Measurements from ENCODE around the gene C20orf173. TPM values are rescaled to one million over a fixed set of nuclear protein-coding genes. Genes with fewer than 3 reads are reported as not detected.

C20orf173 gene
- total RNA-seq, 4 donors from 2014 or later, result not detected

GRCh38 chr20:35503281-35503680, 26.2 kb downstream of the C20orf173 start:
- Histone ChIP-seq H3K27me3 (no peaks in the 10 kb centered on the region), H3K4me1 (no peaks in the 10 kb centered on the region), H3K4me3 (no peak overlapping the region), H3K27ac (no peak overlapping the region), H3K9me3 (no peaks in the 10 kb centered on the region), H3K36me3 (peaks cover 0 to 63% of the 10 kb centered on the region in 2 donors)
- intact Hi-C loops (cut with DNase I; ENCODE audit: low total_unique reads), result no loop called here
- TF ChIP-seq, protein P1, sequence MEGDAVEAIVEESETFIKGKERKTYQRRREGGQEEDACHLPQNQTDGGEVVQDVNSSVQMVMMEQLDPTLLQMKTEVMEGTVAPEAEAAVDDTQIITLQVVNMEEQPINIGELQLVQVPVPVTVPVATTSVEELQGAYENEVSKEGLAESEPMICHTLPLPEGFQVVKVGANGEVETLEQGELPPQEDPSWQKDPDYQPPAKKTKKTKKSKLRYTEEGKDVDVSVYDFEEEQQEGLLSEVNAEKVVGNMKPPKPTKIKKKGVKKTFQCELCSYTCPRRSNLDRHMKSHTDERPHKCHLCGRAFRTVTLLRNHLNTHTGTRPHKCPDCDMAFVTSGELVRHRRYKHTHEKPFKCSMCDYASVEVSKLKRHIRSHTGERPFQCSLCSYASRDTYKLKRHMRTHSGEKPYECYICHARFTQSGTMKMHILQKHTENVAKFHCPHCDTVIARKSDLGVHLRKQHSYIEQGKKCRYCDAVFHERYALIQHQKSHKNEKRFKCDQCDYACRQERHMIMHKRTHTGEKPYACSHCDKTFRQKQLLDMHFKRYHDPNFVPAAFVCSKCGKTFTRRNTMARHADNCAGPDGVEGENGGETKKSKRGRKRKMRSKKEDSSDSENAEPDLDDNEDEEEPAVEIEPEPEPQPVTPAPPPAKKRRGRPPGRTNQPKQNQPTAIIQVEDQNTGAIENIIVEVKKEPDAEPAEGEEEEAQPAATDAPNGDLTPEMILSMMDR (IDR thresholded peaks at IDR 0.05 in 4 of 5, conservative IDR thresholded peaks at IDR 0.05 in 1 of 5), result no peak
- no peak for TF ChIP-seq POLR2A (IDR thresholded peaks at IDR 0.05)
- in situ Hi-C loops (cut with MboI; ENCODE audit: low sequenced_read_pairs in 4 of 4), result no loop called here
- ATAC-seq, result no peak
- DNase-seq, result no peak

DNA sequence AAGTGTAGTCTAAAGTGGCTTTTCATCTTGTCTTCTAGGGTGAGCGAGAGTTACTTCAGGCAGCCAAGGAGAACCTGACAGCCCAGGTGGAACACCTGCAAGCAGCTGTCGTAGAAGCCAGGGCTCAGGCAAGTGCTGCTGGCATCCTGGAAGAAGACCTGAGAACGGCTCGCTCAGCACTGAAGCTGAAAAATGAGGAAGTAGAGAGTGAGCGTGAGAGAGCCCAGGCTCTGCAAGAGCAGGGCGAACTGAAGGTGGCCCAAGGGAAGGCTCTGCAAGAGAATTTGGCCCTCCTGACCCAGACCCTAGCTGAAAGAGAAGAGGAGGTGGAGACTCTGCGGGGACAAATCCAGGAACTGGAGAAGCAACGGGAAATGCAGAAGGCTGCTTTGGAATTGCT, 27.1 kb downstream of the C20orf173 start:
- Histone ChIP-seq H3K4me3 (no peak overlapping the region), H3K4me1 (peaks cover 7% of the 10 kb centered on the region in 2 donors), H3K9me3 (no peaks in the 10 kb centered on the region), H3K27me3 (no peaks in the 10 kb centered on the region), H3K36me3 (peaks cover 0 to 63% of the 10 kb centered on the region in 2 donors), H3K27ac (no peak overlapping the region)
- DNase-seq (no peak), ATAC-seq (no peak)
- intact Hi-C loops (cut with DNase I; ENCODE audit: low total_unique reads) (no loop called here), in situ Hi-C loops (cut with MboI; ENCODE audit: low sequenced_read_pairs in 4 of 4) (no loop called here)
- TF ChIP-seq, protein P1 (IDR thresholded peaks at IDR 0.05 in 4 of 5, conservative IDR thresholded peaks at IDR 0.05 in 1 of 5), result no peak
- no peak for TF ChIP-seq POLR2A (IDR thresholded peaks at IDR 0.05)

DNA sequence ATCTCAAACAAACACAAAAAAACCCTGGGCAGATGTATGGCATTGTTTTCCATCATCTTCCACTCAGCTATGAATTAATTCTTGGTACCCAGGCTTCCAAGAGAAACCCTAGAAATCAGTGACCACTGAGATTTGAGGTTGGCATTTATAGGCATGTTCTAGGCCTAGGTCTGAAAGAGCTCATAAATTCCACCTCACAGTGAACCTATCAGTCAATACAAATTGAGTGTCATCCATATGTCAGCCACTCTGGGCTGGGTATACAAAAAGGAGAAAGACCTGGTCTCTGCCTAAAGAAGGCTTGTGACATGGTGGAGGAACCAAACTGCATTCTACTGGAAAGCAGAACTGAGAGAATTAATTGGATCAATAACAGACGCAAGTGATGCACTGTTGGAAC, 30.2 kb downstream of the C20orf173 start:
- ATAC-seq, result no peak
- Histone ChIP-seq H3K9me3 (no peaks in the 10 kb centered on the region), H3K36me3 (peaks cover 0 to 66% of the 10 kb centered on the region in 2 donors), H3K27me3 (no peaks in the 10 kb centered on the region), H3K4me3 (no peak overlapping the region), H3K4me1 (peaks cover 35 to 36% of the 10 kb centered on the region in 2 donors), H3K27ac (no peak overlapping the region)
- DNase-seq, result no peak
- TF ChIP-seq POLR2A (IDR thresholded peaks at IDR 0.05), result no peak
- TF ChIP-seq, protein P1 (IDR thresholded peaks at IDR 0.05 in 4 of 5, conservative IDR thresholded peaks at IDR 0.05 in 1 of 5), result no peak
- intact Hi-C loops (cut with DNase I; ENCODE audit: low total_unique reads) (no loop called here), in situ Hi-C loops (cut with MboI; ENCODE audit: low sequenced_read_pairs in 4 of 4) (no loop called here)

GRCh38 chr20:35497780-35498189, 31.7 kb downstream of the C20orf173 start:
- ATAC-seq (peak; percentile 90 to 98), DNase-seq (peak; percentile 64 to 91)
- no peaks in the 10 kb centered on the region for H3K27me3 ChIP-seq
- intact Hi-C loops (cut with DNase I; ENCODE audit: low total_unique reads), result loop anchor here (1.0 kb wide), 1 partner anchor 34 kb away; no protein-coding TSS in a partner anchor
- H3K27ac ChIP-seq, result peak overlapping the region; percentile 65 to 83 (median 78)
- H3K36me3 ChIP-seq, result peaks cover 0 to 67% of the 10 kb centered on the region in 2 donors
- no peak for TF ChIP-seq POLR2A (IDR thresholded peaks at IDR 0.05)
- TF ChIP-seq, protein P1 (IDR thresholded peaks at IDR 0.05 in 4 of 5, conservative IDR thresholded peaks at IDR 0.05 in 1 of 5), result peak; percentile 14 to 49 (median 36)
- no peak overlapping the region for H3K4me3 ChIP-seq
- H3K4me1 ChIP-seq, result peaks cover 36% of the 10 kb centered on the region in 2 donors
- H3K9me3 ChIP-seq, result no peaks in the 10 kb centered on the region
- in situ Hi-C loops (cut with MboI; ENCODE audit: low sequenced_read_pairs in 4 of 4), result no loop called here

- no peak for TF ChIP-seq POLR2A (IDR thresholded peaks at IDR 0.05)
- TF ChIP-seq, protein P1 (IDR thresholded peaks at IDR 0.05 in 4 of 5, conservative IDR thresholded peaks at IDR 0.05 in 1 of 5), result no peak
- in situ Hi-C loops (cut with MboI; ENCODE audit: low sequenced_read_pairs in 4 of 4) (no loop called here), intact Hi-C loops (cut with DNase I; ENCODE audit: low total_unique reads) (loop anchor here (1.0 kb wide), 1 partner anchor 34 kb away; no protein-coding TSS in a partner anchor)
- peak; percentile 29 to 69 for ATAC-seq
- H3K27ac ChIP-seq, result peak overlapping the region; percentile 65 to 83 (median 78)
- no peaks in the 10 kb centered on the region for H3K9me3 ChIP-seq
- DNase-seq, result no peak
- no peak overlapping the region for H3K4me3 ChIP-seq
- no peaks in the 10 kb centered on the region for H3K27me3 ChIP-seq
- peaks cover 36% of the 10 kb centered on the region in 2 donors for H3K4me1 ChIP-seq
- peaks cover 0 to 64% of the 10 kb centered on the region in 2 donors for H3K36me3 ChIP-seq
Measured at GRCh38 chr20:35497320-35497719, 32.1 kb downstream of the C20orf173 start.

All from gastrocnemius medialis (tissue), 4 donors.